OCI-LY1 (cell line): Measurements from ENCODE around the gene TAGLN2.

Experiments used
- H2AFZ ChIP-seq: fragments of 200-600 bp; sonication (generic), shearing (Covaris generic); 2 replicates; pipeline ENCODE4 v1.6.0; 2014; ENCODE audit warnings: antibody characterized with exemption, mild to moderate bottlenecking, low read length
- H3F3A ChIP-seq: fragments of 200-600 bp; sonication (generic), shearing (Covaris generic); 2 replicates; pipeline ENCODE4 v1.6.0; 2014; ENCODE audit warnings: mild to moderate bottlenecking, antibody characterized with exemption, low read length, moderate library complexity; ENCODE audit not compliant: insufficient read depth
- H3K27ac ChIP-seq: fragments of 200-600 bp; sonication (generic); 2 replicates; pipeline ENCODE4 v1.5.1; 2014; ENCODE audit warnings: low read length, mixed run types, mild to moderate bottlenecking, low read depth; ENCODE audit not compliant: poor library complexity, severe bottlenecking
- H3K27me3 ChIP-seq: fragments of 200-600 bp; sonication (generic); 2 replicates; pipeline ENCODE4 v1.6.0; 2014; ENCODE audit warnings: antibody characterized with exemption, mild to moderate bottlenecking, low read length, moderate library complexity; ENCODE audit not compliant: insufficient read depth
- H3K36me3 ChIP-seq: fragments of 200-600 bp; sonication (generic); 2 replicates; pipeline ENCODE4 v1.6.1; 2014; ENCODE audit warnings: mild to moderate bottlenecking, antibody characterized with exemption, low read length, moderate library complexity, mixed read lengths; ENCODE audit not compliant: insufficient read depth
- H3K4me1 ChIP-seq: fragments of 200-600 bp; sonication (generic); 2 replicates; pipeline ENCODE4 v1.5.1; 2014; ENCODE audit warnings: mild to moderate bottlenecking, low read length, moderate library complexity; ENCODE audit not compliant: insufficient read depth, severe bottlenecking
- H3K4me2 ChIP-seq: fragments of 200-600 bp; sonication (generic), shearing (Covaris generic); 2 replicates; pipeline ENCODE4 v1.6.1; 2014; ENCODE audit warnings: low read length
- H3K4me3 ChIP-seq: fragments of 200-600 bp; sonication (generic); 2 replicates; pipeline ENCODE4 v1.5.1; 2014; ENCODE audit warnings: low read length, low read depth, mild to moderate bottlenecking, mixed read lengths; ENCODE audit not compliant: poor library complexity, severe bottlenecking
- H3K79me2 ChIP-seq: fragments of 200-600 bp; shearing (Covaris generic); 2 replicates; pipeline ENCODE4 v1.6.1; 2016; ENCODE audit warnings: mixed run types, low read length, mixed read lengths; ENCODE audit not compliant: insufficient read depth
- H3K9ac ChIP-seq: fragments of 200-600 bp; sonication (generic), shearing (Covaris generic); 2 replicates; pipeline ENCODE4 v1.6.1; 2014; ENCODE audit warnings: mild to moderate bottlenecking, low read length, mixed read lengths
- H3K9me2 ChIP-seq: fragments of 200-600 bp; sonication (generic), shearing (Covaris generic); 2 replicates; pipeline ENCODE4 v1.6.1; 2014; ENCODE audit warnings: low read depth, mild to moderate bottlenecking, low read length, mixed read lengths
- H3K9me3 ChIP-seq: fragments of 200-600 bp; shearing (Covaris generic); 2 replicates; pipeline ENCODE4 v1.6.1; 2014; ENCODE audit warnings: low read length, mixed read lengths
- H4K20me1 ChIP-seq: fragments of 200-600 bp; sonication (generic), shearing (Covaris generic); 2 replicates; pipeline ENCODE4 v1.6.0; 2016; ENCODE audit warnings: mild to moderate bottlenecking, low read length; ENCODE audit not compliant: insufficient read depth
- CTCF ChIP-seq: fragments of 200-600 bp; sonication (generic), shearing (Covaris generic); IDR thresholded peaks from 2 replicates; pipeline ENCODE4 v1.5.1; 2017; ENCODE audit warnings: mild to moderate bottlenecking, antibody characterized with exemption, low read length, moderate library complexity, mixed read lengths
- EZH2 ChIP-seq: fragments of 200-600 bp; sonication (generic), shearing (Covaris generic); IDR thresholded peaks from 2 replicates; pipeline ENCODE4 v1.8.0; 2017; ENCODE audit warnings: borderline replicate concordance, mixed run types, mild to moderate bottlenecking, antibody characterized with exemption, low read length, moderate library complexity, mixed read lengths

The TAGLN2 gene

GRCh38 chr1:159958719-159959380 is 33.5 kb upstream of the TAGLN2 start:
- no peak overlapping the region for H3K4me2 ChIP-seq
- no peak overlapping the region for H2AFZ ChIP-seq
- no peak for TF ChIP-seq CTCF
- TF ChIP-seq EZH2 = no peak
- peaks cover 8% of the 10 kb centered on the region; the same call in 1 of the 2 replicates for H3K27me3 ChIP-seq
- no peaks in the 10 kb centered on the region for H3K4me1 ChIP-seq
- H3K9ac ChIP-seq = no peak overlapping the region
- H3K9me3 ChIP-seq = no peaks in the 10 kb centered on the region
- no peak overlapping the region for H3K4me3 ChIP-seq
- no peaks in the 10 kb centered on the region for H3K79me2 ChIP-seq
- H3K9me2 ChIP-seq = no peaks in the 10 kb centered on the region
- no peaks in the 10 kb centered on the region for H4K20me1 ChIP-seq
- H3K27ac ChIP-seq = no peak overlapping the region
- H3F3A ChIP-seq = no peaks in the 10 kb centered on the region
- no peaks in the 10 kb centered on the region for H3K36me3 ChIP-seq

GRCh38 chr1:159957824-159958268 is 32.5 kb upstream of the TAGLN2 start:
- Histone ChIP-seq H3K4me2 (no peak overlapping the region), H3K27me3 (peaks cover 4% of the 10 kb centered on the region; the same call in 1 of the 2 replicates), H3K9me2 (no peaks in the 10 kb centered on the region), H3K9me3 (no peaks in the 10 kb centered on the region), H3K36me3 (no peaks in the 10 kb centered on the region), H4K20me1 (no peaks in the 10 kb centered on the region), H2AFZ (no peak overlapping the region), H3K4me1 (no peaks in the 10 kb centered on the region), H3K4me3 (no peak overlapping the region), H3K9ac (no peak overlapping the region), H3F3A (no peaks in the 10 kb centered on the region), H3K27ac (no peak overlapping the region), H3K79me2 (no peaks in the 10 kb centered on the region)
- TF ChIP-seq CTCF (no peak), EZH2 (no peak)

DNA sequence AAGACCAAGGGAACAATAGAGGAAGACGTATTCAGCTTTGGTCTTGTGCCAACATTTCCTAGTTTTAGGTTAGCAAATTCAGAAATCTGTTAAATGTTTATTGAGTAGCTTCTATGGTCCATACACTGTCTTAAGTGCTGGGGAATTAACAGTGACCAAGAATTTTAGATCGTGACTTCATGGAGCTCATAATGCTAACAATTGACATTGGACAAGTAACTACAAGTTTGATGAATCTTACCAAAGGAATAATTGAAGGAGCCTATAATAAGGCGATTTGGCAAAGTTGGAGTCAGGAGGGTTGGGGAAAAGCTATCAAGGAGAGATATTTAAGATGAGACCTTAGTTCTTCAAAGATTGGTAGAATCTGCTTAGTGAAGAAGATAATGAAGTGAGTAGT is 30.1 kb upstream of the TAGLN2 start:
- no peaks in the 10 kb centered on the region for H3K4me1 ChIP-seq
- no peaks in the 10 kb centered on the region for H3K79me2 ChIP-seq
- no peaks in the 10 kb centered on the region for H3K9me2 ChIP-seq
- H3K36me3 ChIP-seq = no peaks in the 10 kb centered on the region
- peaks cover 3% of the 10 kb centered on the region; the same call in 1 of the 2 replicates for H3K27me3 ChIP-seq
- H3F3A ChIP-seq = no peaks in the 10 kb centered on the region
- H3K27ac ChIP-seq = no peak overlapping the region
- no peak overlapping the region for H3K4me2 ChIP-seq
- no peaks in the 10 kb centered on the region for H4K20me1 ChIP-seq
- TF ChIP-seq EZH2 (no peak), CTCF (no peak)
- H3K4me3 ChIP-seq = no peak overlapping the region
- H3K9me3 ChIP-seq = no peaks in the 10 kb centered on the region
- H3K9ac ChIP-seq = no peak overlapping the region
- no peak overlapping the region for H2AFZ ChIP-seq
